ENCODE measurements around the gene B9D1. TPM values are rescaled to one million over a fixed set of nuclear protein-coding genes. Genes with fewer than 3 reads are reported as not detected.

The B9D1 gene
- total and polyA plus RNA-seq, 2 of the 13 experiments (the other 11 are each of a cell fraction or from before 2014, with no cell fraction given): 27.7 to 31.1 TPM

DNA sequence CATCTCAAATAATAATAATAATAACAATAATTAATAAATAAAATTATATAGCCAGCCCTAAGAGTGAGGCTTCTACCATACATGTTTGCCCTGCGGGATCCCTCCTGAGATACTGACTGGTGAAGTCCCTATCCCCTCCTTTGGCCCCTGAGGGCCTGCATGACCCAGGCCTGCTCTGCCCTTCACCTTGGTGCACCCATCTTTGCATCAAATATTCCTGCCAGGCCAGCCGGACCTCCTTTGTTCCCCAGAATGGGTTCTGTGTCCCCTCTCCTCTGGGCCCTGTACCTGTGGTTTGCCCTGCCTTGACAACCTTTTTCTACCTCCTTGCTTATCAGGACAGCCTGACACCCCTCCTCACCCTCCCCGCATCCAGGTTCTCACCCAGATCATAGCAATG, 46.5 kb upstream of the B9D1 start:
- no peaks in the 10 kb centered on the region for H3K36me3 ChIP-seq (replicated peaks in 1 of 2; ENCODE audit: control insufficient read depth in 1 of 2, insufficient read depth in 2 of 2, low read length in 2 of 2)
- no peaks in the 10 kb centered on the region for H3K79me2 ChIP-seq (ENCODE audit: insufficient read depth, low read length)
- DNase-seq (ENCODE audit: low spot score) (no peak), ATAC-seq (no peak), FAIRE-seq (no peak)
- H3K4me2 ChIP-seq (ENCODE audit: low read depth, low read length): no peak overlapping the region
- intact Hi-C loops (cut with micrococcal nuclease; ENCODE audit: unreplicated experiment) (no loop called here), in situ Hi-C loops (cut with HindIII; ENCODE audit: extremely low pct_ligation_motif_present, low pct_unique_long_range_greater_than_20kb) (no loop called here)
- no peak overlapping the region for H3K4me3 ChIP-seq (replicated peaks in 1 of 3; ENCODE audit: insufficient read depth in 1 of 3, low read depth in 2 of 3, low read length in 3 of 3)
- BruUV-seq (replicated peaks): no TSS peak
- no peak overlapping the region for H3K27ac ChIP-seq (ENCODE audit: extremely low read length, insufficient read depth, low read length)
- no peaks in the 10 kb centered on the region for H3K4me1 ChIP-seq (ENCODE audit: insufficient read depth, low read length)
- peaks cover 12 to 29% of the 10 kb centered on the region in 2 experiments for H3K27me3 ChIP-seq (ENCODE audit: control insufficient read depth in 1 of 2, insufficient read depth in 2 of 2, low read length in 2 of 2)
- POLR2A ChIA-PET: no interaction called here
- no peak for TF ChIP-seq WIZ (CRISPR knock-in tag; IDR thresholded peaks at IDR 0.05)
- TF ChIP-seq HIVEP1 (CRISPR knock-in tag; IDR thresholded peaks at IDR 0.05): no peak
- TF ChIP-seq PAF1 (CRISPR knock-in tag; IDR thresholded peaks at IDR 0.05): no peak
- no peaks in the 10 kb centered on the region for H4K20me1 ChIP-seq (ENCODE audit: insufficient read depth, low read length)
- H3K9ac ChIP-seq (ENCODE audit: insufficient read depth, low read depth, low read length): no peak overlapping the region
- H3K9me3 ChIP-seq (ENCODE audit: low read length): no peaks in the 10 kb centered on the region
- H2AFZ ChIP-seq (ENCODE audit: low read length): no peak overlapping the region
- CTCF ChIA-PET (ENCODE audit: low intra/inter-chr PET ratio, low total read pairs): no interaction called here
- WGBS (ENCODE audit: low lambda C conversion rate): 21% methylated on average over 3 of the region's 3 CpGs

DNA sequence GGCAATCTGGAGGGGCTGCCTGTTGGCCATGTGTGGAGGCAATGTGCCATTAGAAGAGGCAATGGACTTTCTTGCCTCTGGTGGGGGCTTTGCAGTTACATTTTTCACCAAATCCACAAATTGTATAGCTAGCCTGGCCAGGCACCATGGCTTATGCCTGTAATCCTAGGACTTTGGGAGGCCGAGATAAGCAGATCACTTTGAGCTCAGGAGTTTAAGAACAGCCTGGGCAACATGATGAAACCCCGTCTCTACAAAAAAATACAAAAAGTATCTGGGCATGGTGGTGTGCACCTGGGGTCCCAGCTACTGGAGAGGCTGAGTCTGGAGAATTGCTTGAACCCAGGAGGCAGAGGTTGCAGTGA, 45.8 kb upstream of the B9D1 start:
- intact Hi-C loops (cut with micrococcal nuclease; ENCODE audit: unreplicated experiment): no loop called here
- no peak for DNase-seq (ENCODE audit: low spot score)
- Histone ChIP-seq H3K4me3 (replicated peaks in 1 of 3; ENCODE audit: insufficient read depth in 1 of 3, low read depth in 2 of 3, low read length in 3 of 3) (no peak overlapping the region), H3K36me3 (replicated peaks in 1 of 2; ENCODE audit: control insufficient read depth in 1 of 2, insufficient read depth in 2 of 2, low read length in 2 of 2) (no peaks in the 10 kb centered on the region), H3K27ac (ENCODE audit: extremely low read length, insufficient read depth, low read length) (no peak overlapping the region), H3K4me1 (ENCODE audit: insufficient read depth, low read length) (no peaks in the 10 kb centered on the region), H4K20me1 (ENCODE audit: insufficient read depth, low read length) (no peaks in the 10 kb centered on the region), H3K79me2 (ENCODE audit: insufficient read depth, low read length) (no peaks in the 10 kb centered on the region), H3K4me2 (ENCODE audit: low read depth, low read length) (no peak overlapping the region), H3K9me3 (ENCODE audit: low read length) (no peaks in the 10 kb centered on the region), H3K27me3 (ENCODE audit: control insufficient read depth in 1 of 2, insufficient read depth in 2 of 2, low read length in 2 of 2) (peaks cover 12 to 29% of the 10 kb centered on the region in 2 experiments), H3K9ac (ENCODE audit: insufficient read depth, low read depth, low read length) (no peak overlapping the region), H2AFZ (ENCODE audit: low read length) (no peak overlapping the region)
- CTCF ChIA-PET (ENCODE audit: low intra/inter-chr PET ratio, low total read pairs): no interaction called here
- no TSS peak for BruUV-seq (replicated peaks)
- in situ Hi-C loops (cut with HindIII; ENCODE audit: extremely low pct_ligation_motif_present, low pct_unique_long_range_greater_than_20kb): no loop called here
- POLR2A ChIA-PET: no interaction called here
- TF ChIP-seq SMAD1 (CRISPR knock-in tag; IDR thresholded peaks at IDR 0.05; ENCODE audit: borderline replicate concordance, low read depth): no peak
- TF ChIP-seq, protein P1, sequence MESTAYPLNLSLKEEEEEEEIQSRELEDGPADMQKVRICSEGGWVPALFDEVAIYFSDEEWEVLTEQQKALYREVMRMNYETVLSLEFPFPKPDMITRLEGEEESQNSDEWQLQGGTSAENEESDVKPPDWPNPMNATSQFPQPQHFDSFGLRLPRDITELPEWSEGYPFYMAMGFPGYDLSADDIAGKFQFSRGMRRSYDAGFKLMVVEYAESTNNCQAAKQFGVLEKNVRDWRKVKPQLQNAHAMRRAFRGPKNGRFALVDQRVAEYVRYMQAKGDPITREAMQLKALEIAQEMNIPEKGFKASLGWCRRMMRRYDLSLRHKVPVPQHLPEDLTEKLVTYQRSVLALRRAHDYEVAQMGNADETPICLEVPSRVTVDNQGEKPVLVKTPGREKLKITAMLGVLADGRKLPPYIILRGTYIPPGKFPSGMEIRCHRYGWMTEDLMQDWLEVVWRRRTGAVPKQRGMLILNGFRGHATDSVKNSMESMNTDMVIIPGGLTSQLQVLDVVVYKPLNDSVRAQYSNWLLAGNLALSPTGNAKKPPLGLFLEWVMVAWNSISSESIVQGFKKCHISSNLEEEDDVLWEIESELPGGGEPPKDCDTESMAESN (CRISPR knock-in tag; conservative IDR thresholded peaks at IDR 0.05): no peak
- no peak for TF ChIP-seq BORCS8-MEF2B (CRISPR knock-in tag; IDR thresholded peaks at IDR 0.05)
- TF ChIP-seq, protein P2, sequence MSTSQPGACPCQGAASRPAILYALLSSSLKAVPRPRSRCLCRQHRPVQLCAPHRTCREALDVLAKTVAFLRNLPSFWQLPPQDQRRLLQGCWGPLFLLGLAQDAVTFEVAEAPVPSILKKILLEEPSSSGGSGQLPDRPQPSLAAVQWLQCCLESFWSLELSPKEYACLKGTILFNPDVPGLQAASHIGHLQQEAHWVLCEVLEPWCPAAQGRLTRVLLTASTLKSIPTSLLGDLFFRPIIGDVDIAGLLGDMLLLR (CRISPR knock-in tag; IDR thresholded peaks at IDR 0.05): no peak
- TF ChIP-seq TCF7L2 (IDR thresholded peaks at IDR 0.05; ENCODE audit: low read depth, low read length): no peak
- WGBS (ENCODE audit: low lambda C conversion rate): 40% methylated on average over 2 of the region's 2 CpGs
- no peak for FAIRE-seq
- no peak for ATAC-seq
